Activated CD4-positive, alpha-beta memory T cell treated with anti-CD3 and anti-CD28 coated beads, Interleukin-2, amount 10 ng/mL, durations not matched to agents 7 days and 5 days (primary cell): ENCODE measurements around the gene LPP. TPM values are rescaled to one million over a fixed set of nuclear protein-coding genes. Genes with fewer than 3 reads are reported as not detected.

Experiments used
- CTCF ChIA-PET: fragments of 350-600 bp; sonication (Branson Sonifier 250); formaldehyde crosslinking; loops from one replicate; lab custom pipeline; 2021; ENCODE audit warnings: antibody characterized with exemption, inconsistent platforms; lab: Charles Lee
- POLR2A ChIA-PET: fragments of 350-600 bp; sonication (Branson Sonifier 250); formaldehyde crosslinking; loops from one replicate; lab custom pipeline; 2021; ENCODE audit warnings: antibody characterized with exemption; lab: Charles Lee
- DNase-seq: peaks from one replicate; pipeline ENCODE4 v3.0.0-alpha.2; 2020
- H3K27ac Mint-ChIP-seq: one replicate; pipeline ENCODE4 v1.8.0; 2021; ENCODE audit warnings: mild to moderate bottlenecking, mixed read lengths
- H3K27me3 Mint-ChIP-seq: one replicate; pipeline ENCODE4 v1.8.0; 2021; ENCODE audit warnings: mixed read lengths
- H3K36me3 Mint-ChIP-seq: one replicate; pipeline ENCODE4 v1.8.0; 2021; ENCODE audit warnings: low read depth, mixed read lengths
- H3K4me1 Mint-ChIP-seq: one replicate; pipeline ENCODE4 v1.8.0; 2021; ENCODE audit warnings: mixed read lengths
- H3K4me3 Mint-ChIP-seq: one replicate; pipeline ENCODE4 v1.8.0; 2021; ENCODE audit warnings: mild to moderate bottlenecking, mixed read lengths
- H3K9me3 Mint-ChIP-seq: one replicate; pipeline ENCODE4 v1.8.0; 2021; ENCODE audit warnings: mixed read lengths
- total RNA-seq, 2 experiments: library from RNA; stranded (reverse); gene quantifications; one replicate each; pipeline ENCODE4 v1.2.3, GENCODE V29; 2021

LPP gene
- total RNA-seq, 2 experiments from 2014 or later: 51.4 to 52.4 TPM

DNA sequence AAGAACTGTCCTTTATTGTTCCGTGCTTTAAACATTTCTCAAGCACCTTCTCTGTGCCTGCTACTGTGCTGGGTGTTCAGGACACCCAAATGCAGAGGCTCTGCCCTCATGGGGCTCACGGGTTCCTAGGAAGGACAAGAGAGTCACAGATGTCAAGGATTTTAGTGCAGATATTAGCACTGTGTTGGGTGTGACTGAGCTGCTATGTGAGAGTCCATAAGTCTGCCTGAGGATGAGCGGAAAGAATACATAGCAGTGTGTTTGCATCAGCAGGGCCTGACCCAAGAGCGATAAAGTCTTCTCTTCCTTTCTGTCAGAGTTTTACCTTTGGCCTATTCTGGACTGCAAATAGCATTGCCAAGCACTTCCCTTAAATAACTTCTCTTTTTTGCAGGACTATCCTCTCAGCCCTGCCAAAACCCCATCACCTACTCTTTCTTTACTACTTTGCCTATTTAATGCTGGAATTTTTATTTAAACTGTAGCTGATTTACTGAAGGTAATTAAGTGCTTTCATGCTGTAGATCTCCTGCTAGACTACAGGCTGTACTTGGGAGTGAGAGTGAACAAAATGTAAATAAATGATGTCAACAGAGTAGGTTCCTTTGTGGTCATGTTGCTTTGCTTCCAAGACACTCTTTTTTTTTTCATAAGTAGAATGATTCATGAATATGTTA lies 558.4 kb downstream of the LPP start:
- H3K36me3 Mint-ChIP-seq: peaks cover 2% of the 10 kb centered on the region
- ChIA-PET POLR2A (no interaction called here), CTCF (no interaction called here)
- H3K4me1 Mint-ChIP-seq: peaks cover 4% of the 10 kb centered on the region
- DNase-seq: no peak
- H3K4me3 Mint-ChIP-seq: no peak overlapping the region
- no peaks in the 10 kb centered on the region for H3K9me3 Mint-ChIP-seq
- H3K27me3 Mint-ChIP-seq: no peaks in the 10 kb centered on the region
- no peak overlapping the region for H3K27ac Mint-ChIP-seq

DNA sequence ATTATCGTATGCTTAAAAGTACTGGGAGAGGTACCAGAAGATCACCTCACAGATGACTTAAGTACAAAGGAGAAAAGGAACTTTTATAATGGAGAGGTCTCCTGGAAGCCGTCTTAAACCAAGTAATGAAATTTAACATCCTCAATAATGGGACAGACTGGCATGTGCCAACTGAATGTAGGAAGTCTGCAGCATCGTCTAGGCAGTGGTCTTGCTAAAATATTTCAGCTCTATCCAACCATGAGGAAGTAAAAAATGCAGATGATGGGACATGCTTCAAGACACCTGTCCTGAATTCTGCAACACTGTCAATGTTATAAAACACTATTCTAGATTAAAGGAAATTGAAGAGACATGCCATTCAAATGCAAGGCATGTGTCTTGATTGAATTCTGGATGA lies 559.0 kb downstream of the LPP start:
- no peaks in the 10 kb centered on the region for H3K9me3 Mint-ChIP-seq
- H3K27ac Mint-ChIP-seq: no peak overlapping the region
- peaks cover 2% of the 10 kb centered on the region for H3K36me3 Mint-ChIP-seq
- no peak overlapping the region for H3K4me3 Mint-ChIP-seq
- no peak for DNase-seq
- no peaks in the 10 kb centered on the region for H3K27me3 Mint-ChIP-seq
- CTCF ChIA-PET: interaction anchor here (1.0 kb wide), 1 partner anchor 36 kb away, joined by 4 read pairs; no protein-coding TSS in a partner anchor
- H3K4me1 Mint-ChIP-seq: no peaks in the 10 kb centered on the region
- POLR2A ChIA-PET: no interaction called here

DNA sequence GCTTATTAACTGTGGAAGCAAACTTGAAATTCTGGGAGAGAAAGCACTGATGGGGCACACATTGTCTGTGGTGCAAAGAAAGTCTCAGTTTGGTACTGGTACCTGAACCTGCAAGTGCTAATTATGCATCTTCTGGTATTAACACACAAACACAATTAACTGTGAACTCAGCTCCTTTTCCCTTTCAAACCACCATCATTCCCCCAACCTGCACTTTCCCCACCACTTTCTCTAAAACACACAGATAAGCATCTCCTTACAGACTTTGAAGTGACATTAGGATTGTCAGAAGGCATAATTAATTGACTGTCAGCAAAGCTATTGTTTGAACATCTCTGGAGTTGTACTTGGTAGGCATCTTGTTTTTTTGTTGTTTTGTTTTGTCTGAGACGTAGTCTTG lies 565.6 kb downstream of the LPP start:
- Mint-ChIP-seq H3K9me3 (no peaks in the 10 kb centered on the region), H3K27ac (no peak overlapping the region), H3K4me1 (peaks cover 15% of the 10 kb centered on the region), H3K36me3 (no peaks in the 10 kb centered on the region), H3K27me3 (peaks cover 7% of the 10 kb centered on the region), H3K4me3 (no peak overlapping the region)
- POLR2A ChIA-PET: no interaction called here
- no peak for DNase-seq
- CTCF ChIA-PET: no interaction called here

GRCh38 chr3:188720215-188720614 lies 566.3 kb downstream of the LPP start:
- Mint-ChIP-seq H3K27ac (no peak overlapping the region), H3K4me3 (no peak overlapping the region), H3K4me1 (peaks cover 15% of the 10 kb centered on the region), H3K36me3 (no peaks in the 10 kb centered on the region), H3K9me3 (no peaks in the 10 kb centered on the region), H3K27me3 (peaks cover 10% of the 10 kb centered on the region)
- DNase-seq: no peak
- ChIA-PET POLR2A (no interaction called here), CTCF (no interaction called here)

DNA sequence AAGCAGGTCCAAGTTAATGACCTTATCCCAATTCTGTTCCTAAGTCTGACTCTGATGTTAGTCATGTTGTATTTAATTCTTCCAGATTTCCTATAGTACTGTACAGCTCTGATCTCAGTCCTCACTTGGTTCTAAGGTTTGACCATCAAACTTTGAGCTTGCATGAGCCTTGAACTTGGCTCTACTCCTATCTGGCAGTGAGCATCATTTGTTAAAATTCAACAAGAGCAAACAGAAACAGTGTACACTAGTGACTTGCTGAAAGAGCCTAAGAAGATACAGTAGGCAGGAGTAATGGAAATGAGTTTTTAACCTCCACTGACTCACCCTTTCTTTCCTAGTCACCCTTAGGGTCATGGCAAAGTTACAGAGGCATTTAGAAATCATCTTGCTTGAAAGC lies 566.7 kb downstream of the LPP start:
- CTCF ChIA-PET: no interaction called here
- Mint-ChIP-seq H3K9me3 (no peaks in the 10 kb centered on the region), H3K4me3 (no peak overlapping the region), H3K27me3 (peaks cover 13% of the 10 kb centered on the region), H3K36me3 (peaks cover 2% of the 10 kb centered on the region), H3K4me1 (peaks cover 15% of the 10 kb centered on the region), H3K27ac (no peak overlapping the region)
- no peak for DNase-seq
- POLR2A ChIA-PET: no interaction called here

- peaks cover 9% of the 10 kb centered on the region for H3K36me3 Mint-ChIP-seq
- no peak overlapping the region for H3K27ac Mint-ChIP-seq
- H3K4me1 Mint-ChIP-seq: peaks cover 15% of the 10 kb centered on the region
- no peaks in the 10 kb centered on the region for H3K9me3 Mint-ChIP-seq
- CTCF ChIA-PET: interaction anchor here (1.0 kb wide), 1 partner anchor 28 kb away, joined by 3 read pairs; no protein-coding TSS in a partner anchor
- peaks cover 19% of the 10 kb centered on the region for H3K27me3 Mint-ChIP-seq
- H3K4me3 Mint-ChIP-seq: no peak overlapping the region
- POLR2A ChIA-PET: interaction anchor here (2.1 kb wide), 1 partner anchor 978 kb away, joined by 8 read pairs; no protein-coding TSS in a partner anchor
- no peak for DNase-seq
Observed at GRCh38 chr3:188721312-188721711, 567.4 kb downstream of the LPP start.

GRCh38 chr3:188721990-188722389 lies 568.0 kb downstream of the LPP start:
- DNase-seq: no peak
- H3K9me3 Mint-ChIP-seq: no peaks in the 10 kb centered on the region
- ChIA-PET CTCF (interaction anchor here (1.0 to 1.5 kb wide), 3 partner anchors 27 to 981 kb away, joined by 3 to 7 read pairs (median 3); no protein-coding TSS in a partner anchor), POLR2A (interaction anchor here (2.1 kb wide), 1 partner anchor 979 kb away, joined by 8 read pairs; no protein-coding TSS in a partner anchor)
- peaks cover 15% of the 10 kb centered on the region for H3K4me1 Mint-ChIP-seq
- peaks cover 20% of the 10 kb centered on the region for H3K27me3 Mint-ChIP-seq
- peaks cover 10% of the 10 kb centered on the region for H3K36me3 Mint-ChIP-seq
- no peak overlapping the region for H3K27ac Mint-ChIP-seq
- H3K4me3 Mint-ChIP-seq: no peak overlapping the region

DNA sequence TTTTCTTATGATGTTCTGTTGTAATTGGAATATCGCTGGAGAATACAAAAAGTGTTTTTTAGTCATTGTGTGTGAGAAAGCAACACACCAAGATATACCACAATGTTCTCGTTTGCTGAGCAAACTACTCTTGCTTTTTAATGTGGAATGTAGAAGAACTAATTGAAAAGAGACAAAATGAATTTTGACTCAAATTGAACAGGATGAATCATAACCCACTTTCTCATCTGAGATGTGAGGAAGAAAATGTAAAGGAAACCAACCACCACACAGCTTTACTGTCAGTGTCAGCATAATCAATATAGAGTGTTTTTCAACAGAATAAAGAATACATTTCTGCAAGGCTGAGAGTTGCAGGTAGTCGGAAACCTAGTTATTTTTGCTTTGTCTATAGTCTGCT lies 569.0 kb downstream of the LPP start:
- Mint-ChIP-seq H3K27ac (no peak overlapping the region), H3K9me3 (no peaks in the 10 kb centered on the region), H3K27me3 (peaks cover 20% of the 10 kb centered on the region), H3K36me3 (peaks cover 10% of the 10 kb centered on the region), H3K4me1 (peaks cover 17% of the 10 kb centered on the region), H3K4me3 (no peak overlapping the region)
- POLR2A ChIA-PET: interaction anchor here (2.1 kb wide), 1 partner anchor 980 kb away, joined by 8 read pairs; no protein-coding TSS in a partner anchor
- CTCF ChIA-PET: interaction anchor here (0.9 to 1.5 kb wide), 3 partner anchors 26 to 984 kb away, joined by 3 to 7 read pairs (median 3); no protein-coding TSS in a partner anchor
- no peak for DNase-seq

GRCh38 chr3:188727052-188727451 lies 573.1 kb downstream of the LPP start:
- Mint-ChIP-seq H3K27ac (no peak overlapping the region), H3K4me3 (no peak overlapping the region), H3K27me3 (peaks cover 17% of the 10 kb centered on the region), H3K36me3 (peaks cover 17% of the 10 kb centered on the region), H3K4me1 (peaks cover 37% of the 10 kb centered on the region), H3K9me3 (no peaks in the 10 kb centered on the region)
- ChIA-PET POLR2A (no interaction called here), CTCF (interaction anchor here (1.3 kb wide), 1 partner anchor 987 kb away, joined by 6 read pairs; no protein-coding TSS in a partner anchor)
- no peak for DNase-seq

- Mint-ChIP-seq H3K27me3 (peaks cover 17% of the 10 kb centered on the region), H3K9me3 (no peaks in the 10 kb centered on the region), H3K27ac (no peak overlapping the region), H3K4me1 (peaks cover 23% of the 10 kb centered on the region), H3K4me3 (no peak overlapping the region), H3K36me3 (peaks cover 17% of the 10 kb centered on the region)
- ChIA-PET CTCF (interaction anchor here (1.3 kb wide), 1 partner anchor 989 kb away, joined by 6 read pairs; no protein-coding TSS in a partner anchor), POLR2A (interaction anchor here (0.6 kb wide), 1 partner anchor 18 kb away, joined by 3 read pairs; no protein-coding TSS in a partner anchor)
- DNase-seq: no peak
Observed at GRCh38 chr3:188728371-188728896, 574.5 kb downstream of the LPP start.

DNA sequence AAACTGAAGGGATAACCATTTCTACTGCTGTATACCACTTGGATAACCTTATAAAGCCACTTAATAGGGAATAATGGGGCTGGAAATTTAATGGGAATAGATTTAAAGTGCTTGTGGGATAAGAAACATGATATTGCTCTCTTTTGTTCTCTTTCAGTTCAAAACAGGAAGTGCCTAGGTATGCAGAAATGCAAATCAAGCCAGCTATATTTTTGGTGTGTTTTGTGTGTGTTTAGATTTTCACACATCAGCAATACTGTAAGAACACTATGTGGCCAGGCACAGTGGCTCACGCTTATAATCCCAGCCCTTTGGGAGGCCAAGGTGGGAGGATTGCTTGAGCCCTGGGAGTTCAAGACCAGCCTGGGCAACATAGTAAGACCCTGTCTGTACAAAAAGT lies 575.5 kb downstream of the LPP start:
- CTCF ChIA-PET: no interaction called here
- Mint-ChIP-seq H3K27me3 (peaks cover 14% of the 10 kb centered on the region), H3K36me3 (peaks cover 17% of the 10 kb centered on the region), H3K9me3 (no peaks in the 10 kb centered on the region), H3K4me3 (no peak overlapping the region), H3K4me1 (peaks cover 22% of the 10 kb centered on the region), H3K27ac (no peak overlapping the region)
- POLR2A ChIA-PET: interaction anchor here (0.6 kb wide), 1 partner anchor 558 kb away, joined by 3 read pairs; no protein-coding TSS in a partner anchor
- no peak for DNase-seq

DNA sequence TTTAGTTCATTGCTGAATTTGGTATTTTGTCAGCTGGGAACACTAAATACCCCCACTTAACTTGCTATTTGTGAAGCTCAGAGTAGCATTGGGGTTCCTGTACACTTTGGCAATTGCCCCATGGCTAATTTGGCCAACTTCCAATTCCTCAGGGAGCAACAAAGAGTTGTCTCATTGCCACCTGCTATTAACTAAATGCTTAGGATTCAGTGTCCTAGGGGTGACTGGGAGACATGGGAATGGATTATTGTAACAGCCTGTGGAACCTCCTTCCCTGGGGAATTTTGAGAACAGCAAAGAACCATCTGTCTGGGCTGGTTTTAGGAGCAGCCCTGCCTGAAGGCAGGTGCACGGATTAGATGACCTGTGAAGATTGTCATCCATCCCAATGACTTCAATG lies 580.4 kb downstream of the LPP start:
- Mint-ChIP-seq H3K4me1 (peaks cover 7% of the 10 kb centered on the region), H3K27ac (no peak overlapping the region), H3K27me3 (no peaks in the 10 kb centered on the region), H3K9me3 (no peaks in the 10 kb centered on the region), H3K4me3 (no peak overlapping the region), H3K36me3 (peaks cover 8% of the 10 kb centered on the region)
- POLR2A ChIA-PET: interaction anchor here (1.2 kb wide), 1 partner anchor 10 kb away, joined by 3 read pairs; no protein-coding TSS in a partner anchor
- CTCF ChIA-PET: interaction anchor here (0.9 to 1.1 kb wide), 2 partner anchors 12 to 994 kb away, joined by 3 read pairs; no protein-coding TSS in a partner anchor
- DNase-seq: no peak

DNA sequence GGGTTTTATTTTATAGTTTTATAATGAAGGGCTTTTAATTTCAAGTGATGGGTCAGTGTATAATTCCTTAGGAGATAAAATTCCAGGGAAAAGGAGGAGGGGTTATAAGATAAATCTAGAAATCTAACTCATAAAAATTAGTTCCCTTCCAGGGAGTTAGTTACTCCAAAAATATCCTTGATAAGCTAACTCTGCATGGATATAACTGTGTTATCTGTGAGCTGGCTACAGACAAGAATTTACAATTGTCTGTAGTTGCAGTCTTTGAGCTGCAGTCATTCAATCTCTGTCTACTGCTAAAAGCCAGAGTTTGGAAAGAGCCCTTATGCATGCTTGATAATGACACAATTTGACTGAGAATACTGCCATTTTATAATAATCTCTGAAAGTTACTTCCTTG lies 585.6 kb downstream of the LPP start:
- ChIA-PET CTCF (no interaction called here), POLR2A (no interaction called here)
- H3K27me3 Mint-ChIP-seq: no peaks in the 10 kb centered on the region
- no peak for DNase-seq
- no peak overlapping the region for H3K4me3 Mint-ChIP-seq
- no peaks in the 10 kb centered on the region for H3K4me1 Mint-ChIP-seq
- no peak overlapping the region for H3K27ac Mint-ChIP-seq
- no peaks in the 10 kb centered on the region for H3K36me3 Mint-ChIP-seq
- H3K9me3 Mint-ChIP-seq: no peaks in the 10 kb centered on the region
